Transverse colon (tissue), 3 donors: ENCODE measurements around the gene PSMD14.
"Not testable (repeated sequence)": the region's sequence is repeated elsewhere in the genome, so short reads cannot be mapped to it uniquely, and the experiment has no call there.

Experiments
- EP300 ChIP-seq: sonication (generic); formaldehyde crosslinking; IDR thresholded peaks from one replicate; pipeline ENCODE4 v1.6.1; 2017; ENCODE audit warnings: antibody characterized with exemption, low read depth
- POLR2A ChIP-seq: fragments of 450-650 bp; IDR thresholded peaks from one replicate; pipeline ENCODE4 v1.6.1; 2016; ENCODE audit warnings: antibody characterized with exemption, mild to moderate bottlenecking, moderate library complexity
- TF ChIP-seq, protein P1 (sequence below), 5 experiments: fragments of 200-600 bp in 3 of 5; fragments of 450-650 bp in 2 of 5; sonication (generic) in 3 of 5; IDR thresholded peaks; 1 replicate in 2 of 5; 2 replicates in 3 of 5; pipeline ENCODE4 v1.5.1; 2016 to 2017; ENCODE audit warnings: antibody characterized with exemption in 5 of 5, inconsistent platforms in 3 of 5, mild to moderate bottlenecking in 2 of 5, moderate library complexity in 1 of 5

DNA sequence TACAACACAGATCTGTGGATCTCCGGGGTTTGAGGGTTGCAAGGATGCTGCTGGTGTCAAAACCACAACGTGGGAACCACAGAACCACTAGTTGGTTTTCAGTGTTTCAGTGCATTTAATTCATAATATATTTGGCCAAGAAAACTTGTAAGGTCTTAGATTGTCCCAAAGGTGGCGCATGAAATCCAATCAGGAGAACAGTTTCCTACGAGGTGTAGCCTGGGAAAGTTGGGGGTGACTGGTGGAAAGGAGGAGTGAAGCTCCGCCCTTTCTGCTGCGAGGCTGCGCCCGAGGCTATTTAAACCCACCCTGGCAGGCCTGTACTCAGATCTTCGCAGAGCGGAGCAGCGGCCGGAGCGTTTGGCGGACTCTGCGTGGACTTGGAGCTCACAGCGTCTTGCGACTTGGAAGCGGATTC is 27.3 kb upstream of the PSMD14 start:
- not testable (repeated sequence) for TF ChIP-seq EP300, POLR2A
- TF ChIP-seq, protein P1, sequence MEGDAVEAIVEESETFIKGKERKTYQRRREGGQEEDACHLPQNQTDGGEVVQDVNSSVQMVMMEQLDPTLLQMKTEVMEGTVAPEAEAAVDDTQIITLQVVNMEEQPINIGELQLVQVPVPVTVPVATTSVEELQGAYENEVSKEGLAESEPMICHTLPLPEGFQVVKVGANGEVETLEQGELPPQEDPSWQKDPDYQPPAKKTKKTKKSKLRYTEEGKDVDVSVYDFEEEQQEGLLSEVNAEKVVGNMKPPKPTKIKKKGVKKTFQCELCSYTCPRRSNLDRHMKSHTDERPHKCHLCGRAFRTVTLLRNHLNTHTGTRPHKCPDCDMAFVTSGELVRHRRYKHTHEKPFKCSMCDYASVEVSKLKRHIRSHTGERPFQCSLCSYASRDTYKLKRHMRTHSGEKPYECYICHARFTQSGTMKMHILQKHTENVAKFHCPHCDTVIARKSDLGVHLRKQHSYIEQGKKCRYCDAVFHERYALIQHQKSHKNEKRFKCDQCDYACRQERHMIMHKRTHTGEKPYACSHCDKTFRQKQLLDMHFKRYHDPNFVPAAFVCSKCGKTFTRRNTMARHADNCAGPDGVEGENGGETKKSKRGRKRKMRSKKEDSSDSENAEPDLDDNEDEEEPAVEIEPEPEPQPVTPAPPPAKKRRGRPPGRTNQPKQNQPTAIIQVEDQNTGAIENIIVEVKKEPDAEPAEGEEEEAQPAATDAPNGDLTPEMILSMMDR (IDR thresholded peaks at IDR 0.05), result not testable (repeated sequence)
